DMS79 (cell line): Measurements from ENCODE around the gene WDR45B.
"Not testable (repeated sequence)": the region's sequence is repeated elsewhere in the genome, so short reads cannot be mapped to it uniquely, and the experiment has no call there.

ENCODE experiments used
- DNase-seq: peaks from one replicate; lab custom pipeline; 2025; lab: John Stamatoyannopoulos, UW

WDR45B gene

DNA sequence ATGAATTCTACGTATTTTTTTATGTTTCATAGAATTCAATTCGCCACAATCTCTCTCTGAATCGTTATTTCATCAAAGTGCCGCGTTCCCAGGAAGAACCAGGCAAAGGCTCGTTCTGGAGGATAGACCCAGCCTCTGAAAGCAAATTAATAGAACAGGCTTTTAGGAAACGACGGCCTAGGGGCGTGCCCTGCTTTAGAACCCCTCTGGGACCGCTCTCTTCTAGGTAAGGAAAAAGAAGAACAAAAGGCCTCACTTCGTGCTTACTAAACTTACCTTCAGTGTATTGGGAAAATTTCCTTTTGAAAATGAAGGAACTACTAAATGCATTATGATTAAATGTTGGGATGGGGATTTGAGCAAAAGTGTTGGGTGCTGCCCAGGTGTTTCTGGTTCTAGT, 65.5 kb downstream of the WDR45B start:
- no peak for DNase-seq

DNA sequence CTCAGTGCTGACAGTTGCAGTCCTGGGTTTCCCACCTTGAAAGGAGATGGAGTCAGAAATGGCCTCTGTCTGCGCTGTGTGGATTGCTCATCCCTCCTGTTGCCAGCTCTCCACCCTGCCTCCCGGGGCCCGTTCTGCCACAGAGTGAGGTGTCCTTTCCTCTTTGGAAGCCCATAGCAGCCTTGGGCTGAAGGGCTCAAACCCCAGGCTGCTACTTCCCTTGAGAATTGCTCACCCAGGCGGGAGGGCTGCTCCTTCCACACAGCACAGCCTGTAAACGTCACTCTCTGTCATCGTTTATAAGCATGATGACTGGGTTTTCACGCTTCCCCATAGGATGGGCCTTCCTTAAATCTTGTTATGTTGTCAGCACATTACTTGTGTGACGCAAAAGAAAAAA, 66.0 kb downstream of the WDR45B start:
- no peak for DNase-seq

DNA sequence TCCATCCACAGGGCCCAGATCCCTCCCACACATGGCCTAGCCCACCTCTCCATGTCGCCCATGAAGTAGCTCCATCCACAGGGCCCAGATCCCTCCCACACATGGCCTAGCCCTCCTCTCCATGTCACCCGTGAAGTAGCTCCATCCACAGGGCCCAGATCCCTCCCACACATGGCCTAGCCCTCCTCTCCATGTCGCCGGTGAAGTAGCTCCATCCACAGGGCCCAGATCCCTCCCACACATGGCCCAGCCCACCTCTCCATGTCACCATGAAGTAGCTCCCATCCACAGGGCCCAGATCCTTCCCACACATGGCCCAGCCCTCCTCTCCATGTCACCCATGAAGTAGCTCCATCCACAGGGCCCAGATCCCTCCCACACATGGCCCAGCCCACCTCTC, 68.3 kb downstream of the WDR45B start:
- DNase-seq: not testable (repeated sequence)

DNA sequence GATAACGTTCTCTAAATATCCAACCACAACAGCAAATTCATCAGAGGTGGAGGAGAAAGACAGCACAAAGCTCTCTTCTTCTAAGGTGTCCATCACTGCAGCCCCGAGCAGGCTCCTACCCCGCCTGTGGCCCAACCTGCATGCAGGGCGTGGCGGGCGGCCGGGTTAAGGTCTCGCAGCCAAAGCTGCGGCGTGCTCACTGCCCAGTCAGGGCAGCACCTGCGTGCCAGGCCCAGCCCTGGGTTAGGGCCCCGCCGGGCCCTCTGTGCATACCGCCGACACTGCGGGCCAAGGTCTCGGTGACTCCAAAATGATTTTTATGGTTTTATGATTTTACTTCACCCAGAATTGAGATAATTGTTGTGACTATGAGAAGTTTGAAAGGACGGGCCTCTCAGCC, 70.9 kb downstream of the WDR45B start:
- DNase-seq: no peak

DNA sequence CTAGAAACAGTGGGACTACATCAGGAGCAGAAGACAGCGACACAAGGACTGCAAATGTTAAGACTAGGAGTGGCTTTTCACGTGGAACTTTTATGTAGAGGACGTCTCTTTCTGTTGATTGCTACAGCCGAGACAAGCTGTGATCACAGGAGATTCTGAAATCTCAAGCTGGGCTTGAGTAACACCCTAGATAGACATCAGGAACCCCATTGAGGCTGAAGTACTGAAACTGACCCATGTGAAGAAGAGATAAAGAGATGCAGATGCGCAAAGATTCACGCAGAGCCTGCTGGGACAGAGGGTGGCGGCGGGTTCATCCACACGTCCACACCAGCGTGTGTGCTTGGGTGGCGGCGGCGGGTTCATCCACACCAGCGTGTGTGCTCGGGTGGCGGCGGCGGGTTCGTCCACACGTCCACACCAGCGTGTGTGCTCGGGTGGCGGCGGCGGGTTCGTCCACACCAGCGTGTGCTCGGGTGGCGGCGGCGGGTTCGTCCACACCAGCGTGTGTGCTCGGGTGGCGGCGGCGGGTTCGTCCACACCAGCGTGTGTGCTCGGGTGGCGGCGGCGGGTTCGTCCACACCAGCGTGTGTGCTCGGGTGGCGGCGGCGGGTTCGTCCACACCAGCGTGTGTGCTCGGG, 72.5 kb downstream of the WDR45B start:
- not testable (repeated sequence) for DNase-seq

DNA sequence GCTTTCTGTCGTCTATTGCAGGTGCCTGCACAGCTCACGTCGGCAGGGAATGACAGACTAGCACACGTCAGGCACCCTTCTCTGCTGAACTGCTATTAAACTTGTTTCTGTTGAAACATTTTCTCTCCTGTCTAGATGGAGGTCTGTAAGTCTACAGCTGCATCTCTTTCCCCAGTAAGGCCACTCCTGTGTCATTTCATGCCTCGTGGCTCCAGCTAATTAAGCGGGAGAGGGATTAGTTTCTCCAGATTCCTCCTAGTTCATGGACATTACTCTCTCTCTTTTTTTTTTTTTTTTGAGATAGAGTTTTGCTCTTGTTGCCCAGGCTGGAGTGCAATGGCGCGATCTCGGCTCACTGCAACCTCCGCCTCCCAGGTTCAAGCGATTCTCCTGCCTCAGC, 74.2 kb downstream of the WDR45B start:
- no peak for DNase-seq

DNA sequence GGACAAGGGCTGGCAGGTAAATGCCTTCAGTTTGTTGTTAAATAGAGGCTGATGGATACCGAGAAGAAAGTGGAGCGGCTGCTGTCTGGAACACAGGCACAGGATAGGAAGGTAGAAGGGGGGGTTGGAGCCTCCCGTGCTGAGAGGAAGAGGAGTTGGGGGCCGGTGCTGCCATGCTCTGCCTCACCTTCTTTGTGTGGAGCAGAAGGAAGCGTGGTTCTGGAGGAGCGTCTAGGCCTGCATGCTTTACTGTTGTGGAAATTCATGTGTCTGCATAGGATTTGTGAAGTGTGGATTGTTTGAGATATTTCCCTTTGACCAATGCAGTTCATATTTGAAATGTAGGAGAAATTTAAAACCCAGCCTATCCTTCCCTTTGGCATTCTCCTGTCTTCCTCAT, 76.4 kb downstream of the WDR45B start:
- DNase-seq: no peak

DNA sequence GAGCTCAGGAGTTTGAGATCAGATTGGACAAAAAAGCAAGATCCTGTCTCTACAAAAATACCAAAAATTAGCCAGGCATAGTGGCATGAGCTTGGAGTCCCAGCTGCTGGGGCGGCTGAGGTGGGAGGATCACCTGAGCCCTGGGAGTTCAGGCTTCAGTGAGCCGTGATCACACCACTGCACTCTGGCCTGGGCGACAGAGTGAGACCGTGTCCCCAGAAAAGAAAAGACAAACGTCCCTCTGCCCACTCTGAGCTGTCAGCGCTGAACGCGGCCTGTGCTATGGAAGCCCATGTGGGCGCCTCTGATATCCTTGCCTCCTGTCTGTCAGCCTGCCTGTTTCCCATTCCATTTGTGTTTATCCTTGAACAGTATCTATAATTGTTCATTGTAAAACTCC, 78.0 kb downstream of the WDR45B start:
- DNase-seq: no peak

DNA sequence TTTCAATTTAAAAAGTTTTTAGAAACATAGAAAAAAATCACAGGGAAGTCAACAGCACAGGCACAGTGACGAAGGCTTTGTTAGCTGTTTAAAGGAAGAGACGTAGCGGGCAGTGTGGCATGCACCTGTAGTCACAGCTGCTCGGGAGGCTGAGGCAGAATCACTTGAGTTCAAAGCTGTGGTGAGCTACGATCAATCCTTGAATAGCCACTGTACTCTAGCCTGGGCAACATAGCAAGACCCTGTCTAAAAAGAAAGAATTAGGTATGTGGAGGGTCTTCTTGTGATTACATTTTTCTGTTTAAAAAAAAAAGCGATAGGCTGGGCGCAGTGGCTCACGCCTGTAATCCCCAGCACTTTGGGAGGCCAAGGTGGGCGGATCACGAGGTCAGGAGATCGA, 78.6 kb downstream of the WDR45B start:
- no peak for DNase-seq

DNA sequence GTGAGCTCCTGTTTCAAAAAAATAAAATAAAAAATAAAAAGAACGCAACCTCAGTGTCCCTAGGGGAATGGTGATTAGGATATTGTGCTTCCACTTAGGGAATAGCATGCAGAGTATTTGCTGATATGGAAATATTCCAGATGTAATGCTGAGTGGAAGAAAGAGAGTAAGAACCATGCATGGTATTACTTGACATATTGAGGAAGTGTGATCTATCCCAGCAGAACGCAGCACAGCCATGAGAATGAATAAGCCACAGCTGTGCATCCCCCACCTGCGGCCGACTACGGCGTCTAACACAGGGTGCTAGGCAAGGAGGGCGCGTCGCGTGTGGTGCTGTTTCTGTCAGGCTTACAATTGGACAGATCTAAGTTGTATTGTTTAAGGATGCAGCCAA, 79.2 kb downstream of the WDR45B start:
- DNase-seq: no peak

DNA sequence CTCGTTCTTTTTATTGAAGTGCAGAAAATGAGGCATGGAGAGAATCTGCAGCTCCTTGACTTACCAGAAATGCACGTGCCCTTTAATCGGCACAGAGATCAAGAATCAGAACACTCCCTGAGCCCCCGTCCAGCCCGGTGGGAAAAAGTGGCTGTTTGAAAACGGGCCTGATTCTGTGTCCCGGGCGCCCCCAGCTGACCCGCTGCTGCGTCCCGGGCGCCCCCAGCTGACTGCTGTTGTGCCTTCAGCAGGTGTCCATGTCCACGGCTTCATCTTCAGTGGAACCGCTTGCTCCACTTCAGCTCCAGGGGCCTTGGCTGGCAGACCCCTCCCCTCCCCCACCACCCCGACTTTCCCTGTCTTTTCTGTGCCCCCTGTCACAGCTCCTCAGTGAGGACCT, 81.0 kb downstream of the WDR45B start:
- DNase-seq: no peak

DNA sequence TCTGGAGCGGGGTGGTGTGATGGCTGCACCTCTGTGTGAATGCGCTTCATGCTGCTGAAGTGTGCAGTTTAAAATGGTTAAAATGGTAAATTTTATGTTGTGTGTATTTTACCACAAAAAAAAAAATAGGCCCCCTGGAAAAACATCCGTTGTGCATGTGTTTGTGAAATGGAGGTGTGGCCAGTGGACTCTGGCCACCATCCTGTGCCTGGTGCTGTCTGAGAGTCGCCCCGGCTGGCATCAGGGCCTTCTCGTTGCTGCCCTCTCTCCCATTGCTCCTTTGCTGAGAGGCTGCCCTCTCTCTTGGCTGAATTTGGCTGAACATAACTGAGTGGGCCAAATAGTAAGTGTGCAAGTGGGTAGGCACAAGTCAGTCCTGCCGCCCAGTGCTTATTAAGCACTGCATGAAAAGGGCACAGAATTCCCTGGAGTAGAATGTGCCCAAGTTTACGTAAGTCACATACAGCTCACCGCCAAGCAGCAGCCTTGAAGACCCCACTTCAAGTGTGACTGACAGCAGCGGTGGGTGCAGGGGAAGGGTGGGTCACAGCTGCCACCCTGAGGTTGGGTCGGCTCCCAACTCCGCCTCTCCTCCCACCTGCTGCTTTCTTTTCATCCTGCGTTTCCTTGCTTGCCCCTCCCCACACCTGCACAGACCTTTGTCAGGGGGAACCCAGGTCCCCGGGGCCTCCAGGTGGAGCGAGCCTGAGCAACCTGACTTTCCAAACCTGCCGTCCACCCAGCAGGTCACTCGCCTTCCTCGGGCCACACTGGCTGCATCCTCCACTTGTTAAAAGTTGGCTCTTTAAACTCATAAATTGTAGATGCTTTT, 81.9 kb downstream of the WDR45B start:
- DNase-seq: no peak

DNA sequence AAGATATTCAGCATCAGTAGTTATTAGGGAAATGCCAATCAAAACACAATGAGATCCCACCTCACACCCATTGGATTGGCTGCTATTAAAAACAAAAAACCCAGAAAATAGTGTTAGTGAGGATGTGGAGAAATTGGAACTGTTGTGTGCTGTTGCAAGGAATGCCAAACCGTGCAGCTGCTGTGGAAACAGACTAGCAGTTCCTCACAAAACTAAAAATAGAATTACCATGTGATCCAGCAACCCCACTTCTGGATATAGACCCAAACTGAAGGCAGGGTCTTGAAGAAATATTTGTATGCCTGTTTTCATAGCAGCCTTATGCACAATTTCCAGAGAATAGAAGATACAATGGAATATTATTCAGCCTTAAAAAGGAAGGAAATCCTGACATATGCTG, 82.7 kb downstream of the WDR45B start:
- DNase-seq: no peak
